GM12878 (cell line): ENCODE data around the gene RPL22. TPM values are rescaled to one million over a fixed set of nuclear protein-coding genes. Genes with fewer than 3 reads are reported as not detected.
A peak's percentile ranks its signal among the peaks of the same experiment; 100 is the strongest.

Source experiments
- BRCA1 ChIP-seq: IDR thresholded peaks from 2 replicates; pipeline ENCODE4 v1.6.1; 2011; ENCODE audit warnings: low read depth, low read length, improper control_type of control experiment
- E2F8 ChIP-seq: fragments of 450-650 bp; IDR thresholded peaks from 2 replicates; pipeline ENCODE4 v1.6.1; 2018; ENCODE audit warnings: mild to moderate bottlenecking, low read depth, moderate library complexity; ENCODE audit not compliant: partially characterized antibody
- FOXM1 ChIP-seq: IDR thresholded peaks from 2 replicates; pipeline ENCODE4 v1.6.1; 2012; ENCODE audit warnings: low read depth, mild to moderate bottlenecking, inconsistent platforms, low read length, moderate library complexity
- GABPA ChIP-seq: IDR thresholded peaks from 2 replicates; pipeline ENCODE4 v1.6.1; 2014; ENCODE audit warnings: antibody characterized with exemption, low read depth, mild to moderate bottlenecking, inconsistent platforms
- HDGF ChIP-seq: fragments of 450-650 bp; IDR thresholded peaks from 2 replicates; pipeline ENCODE4 v1.6.1; 2016; ENCODE audit warnings: antibody characterized with exemption
- JUND ChIP-seq: IDR thresholded peaks from 2 replicates; pipeline ENCODE4 v1.6.1; 2012; ENCODE audit warnings: low read depth, mild to moderate bottlenecking, low read length, improper control_type of control experiment, moderate library complexity
- MAX ChIP-seq: IDR thresholded peaks from 2 replicates; pipeline ENCODE4 v1.6.1; 2012; ENCODE audit warnings: low read depth, low read length, improper control_type of control experiment
- MEF2B ChIP-seq: fragments of 450-650 bp; IDR thresholded peaks from 2 replicates; pipeline ENCODE4 v1.6.1; 2018; ENCODE audit warnings: mild to moderate bottlenecking, moderate library complexity; ENCODE audit not compliant: partially characterized antibody, poor library complexity, severe bottlenecking
- NFYB ChIP-seq: IDR thresholded peaks from 2 replicates; pipeline ENCODE4 v1.6.1; 2011; ENCODE audit warnings: low read depth, mild to moderate bottlenecking, low read length, improper control_type of control experiment, moderate library complexity; ENCODE audit not compliant: insufficient read depth
- PAX5 ChIP-seq: IDR thresholded peaks from 2 replicates; pipeline ENCODE4 v1.6.1; 2011; ENCODE audit warnings: low read depth, low read length, borderline replicate concordance
- POLR2AphosphoS2 ChIP-seq: IDR thresholded peaks from 2 replicates; pipeline ENCODE4 v1.6.1; 2011; ENCODE audit warnings: low read depth, mild to moderate bottlenecking, low read length, improper control_type of control experiment, moderate library complexity
- RB1 ChIP-seq: fragments of 450-650 bp; formaldehyde crosslinking; IDR thresholded peaks from 2 replicates; pipeline ENCODE4 v1.6.1; 2017; ENCODE audit warnings: mild to moderate bottlenecking, borderline replicate concordance
- SIN3A ChIP-seq: IDR thresholded peaks from 2 replicates; pipeline ENCODE4 v1.6.1; 2012; ENCODE audit warnings: low read depth, low read length, improper control_type of control experiment
- SMAD5 ChIP-seq: IDR thresholded peaks from 2 replicates; pipeline ENCODE4 v1.6.1; 2016; ENCODE audit warnings: antibody characterized with exemption, low read depth
- SP1 ChIP-seq: IDR thresholded peaks from one replicate; pipeline ENCODE4 v1.6.1; 2011; ENCODE audit warnings: low read depth, low read length
- SRF ChIP-seq, 2 experiments: IDR thresholded peaks; 2 replicates each; pipeline ENCODE4 v1.6.1; 2011; ENCODE audit warnings: low read depth in 2 of 2, low read length in 2 of 2, mild to moderate bottlenecking in 1 of 2, moderate library complexity in 1 of 2
- TCF7 ChIP-seq: IDR thresholded peaks from 2 replicates; pipeline ENCODE4 v1.6.1; 2014; ENCODE audit warnings: antibody characterized with exemption, borderline replicate concordance
- USF1 ChIP-seq: IDR thresholded peaks from 2 replicates; pipeline ENCODE4 v1.6.1; 2011; ENCODE audit warnings: borderline replicate concordance, low read depth, mild to moderate bottlenecking, moderate library complexity, mixed read lengths, low read length; ENCODE audit not compliant: insufficient read depth; ENCODE audit errors: extremely low read length
- WRNIP1 ChIP-seq: IDR thresholded peaks from 2 replicates; pipeline ENCODE4 v1.6.1; 2011; ENCODE audit warnings: low read depth, low read length, improper control_type of control experiment, borderline replicate concordance
- YBX1 ChIP-seq: fragments of 450-650 bp; IDR thresholded peaks from 2 replicates; pipeline ENCODE4 v1.6.1; 2016; ENCODE audit warnings: antibody characterized with exemption
- ZNF592 ChIP-seq: fragments of 450-650 bp; IDR thresholded peaks from 2 replicates; pipeline ENCODE4 v1.6.1; 2017; ENCODE audit warnings: mild to moderate bottlenecking, moderate library complexity
- polyA plus RNA-seq, 11 experiments: library from polyadenylated mRNA; depleted of rRNA in 4 of 11; unstranded in 6 of 11; stranded (reverse) in 5 of 11; fragments of >200 nt; fragmentation: Nextera tagmentation in 4 of 11; fragmentation: Illumina TruSeq in 1 of 11; extraction: Ambion mirVana in 4 of 11; extraction: Trizol in 1 of 11; gene quantifications; 1 replicate in 1 of 11; 2 replicates in 10 of 11; pipeline versions ENCODE4 v1.2.1 to v1.2.3, GENCODE V29; 2011 to 2016; ENCODE audit warnings: inconsistent platforms in 2 of 11, missing spikeins in 2 of 11, low read depth in 1 of 11
- total RNA-seq, 4 experiments: library from RNA; depleted of rRNA in 3 of 4; stranded (reverse); fragments of >200 nt in 3 of 4; fragmentation: Illumina TruSeq in 1 of 4; extraction: Trizol in 1 of 4; gene quantifications; 2 replicates each; pipeline versions ENCODE4 v1.2.1 to v1.2.3, GENCODE V29; 2013 to 2021

Gene RPL22
- total and polyA plus RNA-seq, 10 of the 15 experiments (the other 5 are each of a cell fraction or from before 2014, with no cell fraction given): 191 to 560 (median 430) TPM

GRCh38 chr1:6199298-6200187 is at the start of gene RPL22 (continued):
- TF ChIP-seq USF1 (peak; percentile 72), MEF2B (peak; percentile 44), SRF (IDR thresholded peaks at IDR 0.05; ENCODE audit: low read depth in 2 of 2, low read length in 2 of 2) (peak; percentile 71 to 99; a peak in 3 of 4 replicates), JUND (peak; percentile 98), POLR2AphosphoS2 (peak; percentile 89), NFYB (no peak), PAX5 (peak; percentile 13; the same call in 1 of the 2 replicates), YBX1 (no peak), MAX (peak; percentile 97), BRCA1 (no peak), SP1 (peak; percentile 93), E2F8 (peak; percentile 69), FOXM1 (peak; percentile 55; the same call in 1 of the 2 replicates), HDGF (peak; percentile 71; the same call in 1 of the 2 replicates), WRNIP1 (peak; percentile 51; the same call in 1 of the 2 replicates), ZNF592 (no peak), GABPA (no peak), TCF7 (no peak), SIN3A (peak; percentile 76; the same call in 1 of the 2 replicates), RB1 (peak; percentile 58; the same call in 1 of the 2 replicates), SMAD5 (peak; percentile 63)
